ENCODE results near the gene ACY1.
"Not testable (repeated sequence)": the region's sequence is repeated elsewhere in the genome, so short reads cannot be mapped to it uniquely, and the experiment has no call there.

Gene ACY1

DNA sequence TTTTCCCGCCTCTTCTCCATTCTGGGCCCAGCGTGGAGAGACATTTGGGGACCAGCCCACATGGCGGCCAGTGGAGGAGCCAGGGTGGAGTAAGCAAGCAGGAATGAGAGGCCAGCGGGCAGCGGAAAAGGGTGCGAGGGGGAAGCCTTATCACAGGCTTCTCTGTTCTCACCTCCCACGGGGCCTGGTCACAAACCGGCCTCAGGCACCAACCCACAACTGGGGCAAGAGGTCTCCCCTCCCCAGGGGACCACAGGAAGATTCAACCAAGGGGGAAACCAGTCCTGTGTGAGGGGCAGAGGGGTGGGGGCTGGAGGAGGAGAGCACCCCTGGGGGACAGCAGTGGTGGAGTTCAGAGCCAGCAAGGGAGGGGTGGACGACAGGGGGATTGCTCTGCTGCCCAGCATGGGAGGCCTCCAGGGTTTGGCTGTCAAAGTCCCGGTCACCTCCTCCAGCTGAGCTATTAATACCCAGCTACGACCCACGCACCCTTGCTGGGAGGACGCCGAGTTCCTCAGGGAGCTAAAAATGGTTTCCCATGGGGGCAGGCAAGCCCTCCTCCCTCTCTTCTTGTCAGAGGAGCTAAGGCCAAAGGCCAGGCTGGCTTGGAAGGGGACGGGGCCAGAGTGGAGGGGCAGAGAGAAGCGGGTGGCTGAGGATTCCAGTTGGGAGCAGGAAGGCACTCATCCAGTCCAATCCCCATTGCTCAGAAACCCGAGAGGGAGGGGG, 36.2 kb downstream of the ACY1 start:
- DNase-seq (ENCODE audit: low read depth, low spot score), result no peak
- no peak overlapping the region for H3K4me3 ChIP-seq (ENCODE audit: low read length)

- no peak for DNase-seq (ENCODE audit: low read depth, low spot score)
- H3K4me3 ChIP-seq (ENCODE audit: low read length), result no peak overlapping the region
These were observed 37.5 kb downstream of the ACY1 start for GRCh38 chr3:52020796-52021195.

DNA sequence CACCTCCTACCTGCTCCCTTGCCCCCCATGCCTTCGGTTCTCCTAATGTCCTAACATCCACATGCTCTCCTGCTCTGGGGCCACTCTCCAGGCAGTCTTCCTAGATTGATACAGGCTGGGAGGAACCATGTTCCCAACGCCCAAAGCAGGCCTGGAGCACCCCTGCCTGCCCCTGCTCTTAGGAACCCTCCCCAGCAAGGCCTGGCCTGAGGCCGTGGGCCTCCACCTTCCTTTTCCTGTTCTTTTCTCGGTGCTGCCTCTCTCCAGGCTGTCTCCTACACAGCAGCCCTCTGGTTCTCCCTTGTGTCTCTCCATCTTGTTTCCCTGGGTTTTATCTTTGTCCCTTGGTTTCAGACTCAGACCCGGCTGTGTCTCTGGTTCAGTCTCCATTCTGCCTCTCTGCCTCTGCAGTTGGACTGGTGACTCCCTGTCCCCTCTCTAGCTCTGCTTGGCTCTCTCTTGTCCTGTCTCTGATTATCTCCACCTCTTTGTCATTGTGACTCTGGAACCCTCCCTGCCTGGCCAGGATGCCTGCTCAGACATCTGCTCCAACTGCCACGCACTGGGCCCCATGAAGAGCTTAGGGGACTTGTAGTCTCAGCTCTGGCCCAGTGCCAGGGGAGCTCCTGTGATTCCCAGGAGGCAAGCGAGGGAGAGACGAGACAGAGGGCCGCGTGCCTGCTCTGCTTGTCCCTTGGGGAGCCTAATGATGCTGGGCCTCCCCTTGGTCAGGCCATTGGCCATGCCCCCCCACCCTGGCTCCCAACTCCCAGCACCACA, 38.3 kb downstream of the ACY1 start:
- DNase-seq (ENCODE audit: low read depth, low spot score), result no peak
- no peak overlapping the region for H3K4me3 ChIP-seq (ENCODE audit: low read length)

GRCh38 chr3:52022323-52023100, 39.2 kb downstream of the ACY1 start:
- DNase-seq (ENCODE audit: low read depth, low spot score), result no peak
- H3K4me3 ChIP-seq (ENCODE audit: low read length), result no peak overlapping the region

GRCh38 chr3:52023101-52023770, 39.9 kb downstream of the ACY1 start:
- no peak overlapping the region for H3K4me3 ChIP-seq (ENCODE audit: low read length)
- DNase-seq (ENCODE audit: low read depth, low spot score), result no peak

- H3K4me3 ChIP-seq (ENCODE audit: low read length), result no peak overlapping the region
- no peak for DNase-seq (ENCODE audit: low read depth, low spot score)
These were observed 40.8 kb downstream of the ACY1 start for GRCh38 chr3:52023860-52024764.

- no peak overlapping the region for H3K4me3 ChIP-seq (ENCODE audit: low read length)
- DNase-seq (ENCODE audit: low read depth, low spot score), result no peak
These were observed 41.6 kb downstream of the ACY1 start for GRCh38 chr3:52024765-52025452.

GRCh38 chr3:52025453-52025852, 42.1 kb downstream of the ACY1 start:
- DNase-seq (ENCODE audit: low read depth, low spot score), result no peak
- no peak overlapping the region for H3K4me3 ChIP-seq (ENCODE audit: low read length)

DNA sequence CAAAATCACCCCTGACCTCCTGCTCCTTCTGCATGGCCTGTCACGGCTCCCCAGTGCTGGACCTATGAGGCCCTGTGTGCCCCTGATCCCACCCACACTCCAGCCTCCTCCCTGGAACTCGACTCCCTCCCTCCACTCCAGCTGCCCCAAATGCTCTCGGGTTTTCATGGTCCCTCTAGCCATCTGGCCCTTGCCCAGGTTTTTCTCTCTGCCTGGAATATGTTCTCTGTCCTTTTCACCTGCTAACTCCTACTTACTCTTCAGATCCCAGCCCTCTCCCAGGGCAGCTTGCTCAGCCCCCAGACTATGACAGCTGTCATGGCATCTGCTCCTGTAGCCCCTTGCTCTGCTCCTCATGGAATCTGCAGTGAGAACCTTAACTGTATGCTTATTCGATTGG, 42.7 kb downstream of the ACY1 start:
- no peak overlapping the region for H3K4me3 ChIP-seq (ENCODE audit: low read length)
- DNase-seq (ENCODE audit: low read depth, low spot score), result no peak

- DNase-seq (ENCODE audit: low read depth, low spot score), result no peak
- H3K4me3 ChIP-seq (ENCODE audit: low read length), result no peak overlapping the region
These were observed 45.2 kb downstream of the ACY1 start for GRCh38 chr3:52028572-52028971.

- no peak overlapping the region for H3K4me3 ChIP-seq (ENCODE audit: low read length)
- DNase-seq (ENCODE audit: low read depth, low spot score), result no peak
These were observed 45.7 kb downstream of the ACY1 start for GRCh38 chr3:52029053-52029452.

GRCh38 chr3:52029535-52029934, 46.2 kb downstream of the ACY1 start:
- no peak overlapping the region for H3K4me3 ChIP-seq (ENCODE audit: low read length)
- DNase-seq (ENCODE audit: low read depth, low spot score), result no peak

GRCh38 chr3:52030714-52031310, 47.5 kb downstream of the ACY1 start:
- no peak overlapping the region for H3K4me3 ChIP-seq (ENCODE audit: low read length)
- DNase-seq (ENCODE audit: low read depth, low spot score), result no peak

DNA sequence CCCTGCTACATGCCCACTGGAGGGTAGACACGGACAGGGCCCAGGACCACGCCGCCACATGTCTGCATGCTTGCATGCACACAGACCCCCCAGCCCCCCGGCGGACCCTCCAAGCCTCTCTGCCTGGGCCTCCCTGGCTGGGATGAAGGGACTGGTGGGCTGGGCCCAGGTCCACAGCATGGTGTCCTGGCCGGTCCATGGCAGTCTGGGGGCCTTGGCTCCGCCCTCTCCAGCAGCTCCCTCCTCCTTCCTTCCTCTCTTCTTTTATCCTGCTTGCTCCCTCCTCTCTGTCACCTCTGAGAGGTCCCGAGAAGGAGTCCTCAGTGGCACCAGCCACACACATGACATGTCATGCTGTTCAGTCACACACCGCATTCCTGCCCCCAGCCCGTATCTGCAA, 48.6 kb downstream of the ACY1 start:
- H3K4me3 ChIP-seq (ENCODE audit: low read length), result no peak overlapping the region
- no peak for DNase-seq (ENCODE audit: low read depth, low spot score)

DNA sequence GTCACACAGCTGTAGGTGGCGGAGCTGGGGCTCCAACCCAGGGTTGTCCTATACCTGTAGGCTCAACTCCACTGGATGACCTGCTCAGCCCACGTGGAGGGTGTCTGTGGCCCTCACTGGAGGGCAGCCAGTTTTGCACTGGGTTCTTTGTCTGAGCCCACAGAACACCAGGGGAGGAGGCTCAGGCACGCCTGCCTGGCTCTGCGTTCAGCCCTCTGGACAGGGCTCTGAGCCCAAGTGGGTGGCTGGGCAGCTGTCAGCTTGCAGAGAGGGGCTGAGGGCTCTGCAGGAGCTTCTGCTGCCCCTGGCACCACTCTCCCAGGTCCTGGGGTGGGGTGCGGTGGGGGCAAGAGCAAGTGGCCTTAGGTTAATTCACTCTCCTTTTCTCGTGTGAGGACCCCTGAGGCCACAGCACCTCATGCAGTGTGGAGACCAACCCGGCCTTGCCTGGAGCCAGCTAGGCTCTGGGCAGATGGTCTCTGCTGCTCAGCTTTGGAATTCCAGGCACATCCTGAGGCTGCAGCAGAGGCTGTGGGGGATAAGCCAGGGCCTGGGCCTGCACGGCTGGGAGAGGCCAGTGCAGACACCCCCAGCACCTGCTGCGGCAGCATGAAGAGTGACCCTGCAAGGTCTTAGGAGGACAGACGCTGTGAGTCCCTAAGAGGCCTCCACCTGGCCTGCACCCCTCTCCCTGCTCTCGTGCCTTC, 49.5 kb downstream of the ACY1 start:
- H3K4me3 ChIP-seq (ENCODE audit: low read length), result no peak overlapping the region
- DNase-seq (ENCODE audit: low read depth, low spot score), result no peak

DNA sequence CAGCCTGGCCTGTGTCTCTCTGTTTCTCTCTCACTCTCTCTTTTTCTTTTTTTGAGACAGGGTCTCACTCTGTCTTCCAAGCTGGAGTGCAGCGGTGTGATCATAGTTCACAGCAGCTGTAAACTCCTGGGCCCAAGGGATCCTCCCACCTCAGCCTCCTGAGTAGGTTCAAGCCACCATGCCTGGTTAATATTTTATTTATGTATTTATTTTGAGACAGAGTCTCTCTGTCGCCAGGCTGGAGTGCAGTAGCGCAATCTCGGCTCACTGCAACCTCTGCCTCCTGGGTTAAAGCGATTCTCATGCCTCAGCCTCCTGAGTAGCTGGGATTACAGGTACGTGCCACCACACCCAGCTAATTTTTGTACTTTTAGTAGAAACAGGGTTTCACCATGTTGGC, 50.4 kb downstream of the ACY1 start:
- DNase-seq (ENCODE audit: low read depth, low spot score); H3K4me3 ChIP-seq (ENCODE audit: low read length): not testable (repeated sequence)

- DNase-seq (ENCODE audit: low read depth, low spot score), result no peak
- no peak overlapping the region for H3K4me3 ChIP-seq (ENCODE audit: low read length)
These were observed 50.9 kb downstream of the ACY1 start for GRCh38 chr3:52034212-52034611.
